ENCODE data around the gene BNC2.
"Not testable (repeated sequence)": the region's sequence is repeated elsewhere in the genome, so short reads cannot be mapped to it uniquely, and the experiment has no call there.

BNC2 gene

DNA sequence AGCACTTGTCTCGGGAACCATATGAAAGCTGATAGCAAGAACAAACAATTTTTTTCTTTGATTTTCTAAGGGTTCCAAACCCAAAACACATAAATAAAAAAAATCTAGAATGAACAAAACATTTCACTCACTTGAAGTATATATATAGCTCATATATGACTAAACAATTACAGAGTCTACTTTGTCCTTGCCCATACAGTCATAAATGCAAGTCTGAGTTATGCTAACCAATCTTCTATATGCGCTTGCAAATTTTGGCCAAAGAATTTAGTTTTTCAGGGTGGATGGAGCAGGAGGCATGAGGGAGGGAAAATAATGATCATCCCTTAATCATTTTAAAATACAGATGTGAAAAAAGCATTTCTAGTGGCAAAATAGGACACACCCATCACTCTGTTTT lies 370.1 kb downstream of the BNC2 start:
- DNase-seq (ENCODE audit: low spot score), result no peak

DNA sequence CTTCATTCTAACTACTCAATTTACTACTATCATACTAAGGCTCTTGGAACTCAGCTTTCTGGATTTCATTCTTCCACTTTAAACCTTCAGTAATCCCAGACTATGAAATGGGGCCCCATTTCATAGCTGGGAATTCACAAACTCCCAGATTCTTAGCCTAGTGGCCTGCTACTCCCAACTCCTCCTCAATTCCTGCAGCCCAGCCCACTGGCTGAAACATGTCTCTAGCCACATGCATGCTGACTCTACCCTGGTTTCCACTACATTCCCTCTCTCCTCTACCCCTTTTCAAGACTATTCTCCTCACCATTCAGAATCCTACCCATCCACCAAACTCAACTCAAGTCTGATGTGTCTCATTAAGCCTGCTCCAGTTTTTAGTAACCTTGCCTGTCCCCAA lies 370.6 kb downstream of the BNC2 start:
- DNase-seq (ENCODE audit: low spot score), result no peak

DNA sequence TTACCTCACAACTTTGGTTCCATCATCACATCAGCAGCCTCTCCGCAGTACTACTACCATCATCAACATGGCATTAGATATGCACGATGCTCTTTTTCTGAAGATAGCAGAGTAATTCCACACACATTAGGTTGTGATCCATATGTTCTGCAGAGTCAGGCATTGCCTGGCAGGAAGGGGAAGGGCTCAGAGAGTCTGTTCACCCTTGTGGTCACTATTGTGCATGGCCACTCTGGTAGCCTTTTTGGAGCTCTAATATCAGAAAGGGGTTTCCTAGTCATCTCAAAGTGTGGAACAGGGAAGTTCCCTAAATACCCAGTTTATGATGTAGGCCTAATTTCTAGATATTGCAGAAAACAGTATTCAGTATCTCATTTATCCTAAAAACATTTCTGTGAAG lies 373.6 kb downstream of the BNC2 start:
- DNase-seq (ENCODE audit: low spot score), result no peak

DNA sequence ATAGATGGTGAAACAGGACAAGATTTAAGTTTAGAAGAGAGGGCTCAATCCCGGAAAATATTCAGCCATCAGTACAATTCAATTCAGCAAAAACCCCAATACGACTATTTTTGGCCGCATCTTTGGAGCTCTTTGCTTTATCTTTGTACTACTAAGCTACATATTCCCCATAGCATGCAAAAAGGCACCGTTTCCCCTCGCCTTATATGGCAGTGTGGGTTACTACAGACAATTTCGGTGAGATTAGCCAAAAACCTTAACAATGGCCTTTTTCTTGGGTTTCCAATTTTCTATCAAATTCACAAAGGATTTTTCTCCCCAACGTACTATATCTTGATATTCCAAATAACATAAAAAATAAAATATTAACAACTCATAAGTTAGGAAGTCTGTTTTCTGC lies 382.6 kb downstream of the BNC2 start:
- DNase-seq (ENCODE audit: low spot score), result no peak

DNA sequence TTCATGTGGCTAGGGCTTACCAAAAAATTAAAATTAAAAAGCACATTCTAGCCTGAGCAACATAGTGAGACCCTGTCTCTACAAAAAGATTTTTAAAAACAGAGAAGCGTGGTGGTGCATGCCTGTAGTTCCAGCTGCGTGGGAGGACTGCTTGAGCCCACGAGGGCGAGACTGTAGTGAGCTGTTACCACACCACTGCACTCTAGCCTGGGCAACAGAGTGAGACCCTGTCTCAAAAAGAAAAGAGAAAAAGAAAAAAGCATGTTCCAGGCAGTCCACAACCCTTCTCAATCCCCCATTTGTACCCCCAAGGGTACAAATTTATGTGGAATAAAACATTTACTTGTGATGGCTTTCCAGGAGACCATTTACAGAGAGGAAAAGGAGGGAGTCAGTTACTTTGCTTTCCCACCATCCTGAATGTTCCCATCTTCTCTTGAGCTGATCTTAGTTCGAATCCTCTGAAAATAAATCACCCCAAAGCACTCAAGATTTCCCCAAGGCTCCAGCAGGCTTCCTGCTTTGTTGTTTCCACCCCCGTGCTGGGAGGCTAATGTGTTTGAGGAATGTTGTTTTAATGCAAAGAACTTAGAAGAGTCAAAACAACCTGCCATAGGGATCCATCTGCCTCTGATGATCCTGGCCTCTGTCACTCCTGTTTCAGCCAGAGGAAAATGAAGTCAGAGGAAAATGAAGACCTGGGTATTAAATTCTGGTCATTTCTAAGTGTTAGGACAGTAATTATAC lies 384.7 kb downstream of the BNC2 start:
- DNase-seq (ENCODE audit: low spot score), result no peak

DNA sequence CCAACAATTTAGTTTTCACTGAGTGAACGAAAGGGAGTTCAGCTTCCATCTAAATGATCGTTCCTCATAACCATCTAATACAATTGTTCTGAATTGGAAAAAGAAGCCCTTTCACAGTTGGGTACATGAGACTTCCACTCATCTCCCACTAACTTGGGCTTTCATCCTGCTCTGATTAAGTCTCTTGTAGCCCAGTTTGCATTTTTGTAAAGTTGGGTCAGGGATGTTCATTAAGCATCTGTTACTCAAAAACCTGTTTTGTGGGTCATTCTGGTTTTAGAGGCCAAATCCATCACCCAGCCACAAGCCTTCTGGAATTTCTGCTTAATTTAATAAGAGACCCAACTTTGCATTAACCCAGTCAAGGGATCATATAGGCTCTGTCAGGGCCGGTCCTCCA lies 385.3 kb downstream of the BNC2 start:
- DNase-seq (ENCODE audit: low spot score), result no peak

DNA sequence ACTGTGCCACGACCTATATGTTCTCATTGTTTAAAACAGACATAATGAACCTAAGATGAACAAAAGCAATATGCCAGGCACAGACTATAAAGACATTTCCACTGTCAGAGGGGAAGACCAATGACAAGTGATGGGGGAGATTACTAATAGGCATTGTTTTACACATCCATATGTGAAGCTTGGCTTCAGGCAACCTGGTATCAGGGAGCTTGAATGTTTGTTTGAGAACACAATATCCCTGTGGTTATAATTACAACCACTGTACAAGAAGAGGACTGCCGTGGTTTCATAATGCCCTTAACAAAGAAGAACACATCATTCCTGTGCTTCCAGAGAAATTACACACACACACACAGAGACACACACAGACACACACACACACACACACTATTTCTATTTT lies 385.7 kb downstream of the BNC2 start:
- no peak for DNase-seq (ENCODE audit: low spot score)

DNA sequence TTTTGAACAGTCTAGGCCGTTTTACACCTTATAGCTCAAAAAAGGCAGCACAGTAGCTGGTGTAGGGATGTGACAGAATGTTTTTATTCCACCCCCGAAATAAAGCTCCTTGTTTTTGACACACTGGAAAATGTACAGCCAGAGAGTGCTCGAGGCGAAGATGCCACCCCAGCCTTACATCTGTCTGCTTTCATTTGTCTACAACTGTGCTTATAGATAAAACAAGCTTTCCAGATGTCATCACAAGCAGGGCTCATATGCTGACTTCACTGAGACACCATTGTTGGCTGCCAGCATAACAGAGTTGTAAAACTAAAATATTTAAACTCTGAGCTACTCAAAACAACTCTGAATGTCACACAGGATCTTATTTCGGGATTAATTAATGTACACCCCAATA lies 386.3 kb downstream of the BNC2 start:
- DNase-seq (ENCODE audit: low spot score), result no peak

DNA sequence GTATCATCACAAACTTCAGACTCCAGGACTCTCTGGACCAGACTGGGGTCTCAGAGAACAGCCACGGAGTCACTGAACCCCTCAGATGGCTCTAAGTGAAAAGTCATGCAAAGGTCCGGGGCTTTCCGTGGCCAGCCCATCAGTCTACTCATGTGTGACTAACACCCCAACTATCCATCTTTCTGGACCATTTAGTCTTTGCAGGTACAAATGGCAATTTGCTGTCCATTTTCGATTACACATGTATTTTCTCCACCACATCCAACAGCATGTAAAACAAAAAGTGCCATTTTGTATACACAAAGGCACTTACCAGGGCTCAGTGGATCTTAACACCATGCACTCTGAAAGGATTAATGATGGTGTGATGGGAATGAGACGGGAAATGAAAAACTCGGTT lies 387.7 kb downstream of the BNC2 start:
- DNase-seq (ENCODE audit: low spot score), result no peak

DNA sequence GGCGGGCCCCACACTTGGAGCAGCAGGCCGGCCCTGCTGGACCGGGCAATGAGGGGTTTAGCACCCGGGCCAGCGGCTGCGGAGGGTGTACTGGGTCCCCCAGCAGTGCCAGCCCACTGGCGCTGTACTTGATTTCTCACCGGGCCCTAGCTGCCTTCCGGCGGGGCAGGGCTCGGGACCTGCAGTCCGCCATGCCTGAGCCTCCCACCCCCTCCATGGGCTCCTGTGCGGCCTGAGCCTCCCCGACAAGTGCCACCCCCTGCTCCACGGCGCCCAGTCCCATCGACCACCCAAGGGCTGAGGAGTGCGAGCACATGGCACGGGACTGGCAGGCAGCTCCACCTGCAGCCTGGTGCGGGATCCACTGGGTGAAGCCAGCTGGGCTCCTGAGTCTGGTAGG lies 389.9 kb downstream of the BNC2 start:
- not testable (repeated sequence) for DNase-seq (ENCODE audit: low spot score)

DNA sequence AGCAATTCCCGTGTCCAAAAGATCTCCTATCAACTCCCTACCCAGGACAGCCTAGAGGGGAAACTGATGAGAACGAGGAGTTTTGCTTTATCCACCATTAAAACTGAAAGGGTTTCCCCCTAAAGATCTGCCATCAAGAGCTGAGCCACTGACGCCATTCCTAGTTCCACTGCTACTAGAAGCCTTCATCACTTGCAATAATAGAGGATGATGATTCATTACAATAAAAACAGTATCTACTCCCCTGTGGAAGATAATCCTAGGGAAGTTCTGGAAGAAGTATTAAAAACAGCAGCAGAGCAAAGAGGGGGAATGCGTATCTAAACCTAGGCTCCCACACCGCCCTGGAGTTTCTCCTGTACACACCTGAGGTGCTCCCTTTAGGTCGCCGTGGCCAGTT lies 394.5 kb downstream of the BNC2 start:
- DNase-seq (ENCODE audit: low spot score), result no peak

DNA sequence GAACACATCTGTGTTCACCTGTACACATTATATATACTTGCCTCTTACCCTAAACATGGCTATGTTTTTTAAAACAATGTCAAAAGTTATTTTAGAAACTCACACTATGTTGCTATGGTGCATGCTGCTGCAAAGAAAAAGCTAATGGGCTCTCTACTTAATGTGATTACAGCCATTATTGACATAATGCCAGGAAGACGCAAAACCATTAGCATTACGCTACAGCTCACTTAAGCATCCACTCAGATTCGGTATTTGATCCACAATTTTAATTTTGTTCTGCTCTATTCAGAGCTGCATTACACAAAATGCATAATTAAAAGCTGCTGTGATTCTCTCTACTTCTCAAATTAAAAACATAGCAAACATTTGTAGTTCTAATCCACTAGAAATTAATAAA lies 395.2 kb downstream of the BNC2 start:
- DNase-seq (ENCODE audit: low spot score), result no peak

DNA sequence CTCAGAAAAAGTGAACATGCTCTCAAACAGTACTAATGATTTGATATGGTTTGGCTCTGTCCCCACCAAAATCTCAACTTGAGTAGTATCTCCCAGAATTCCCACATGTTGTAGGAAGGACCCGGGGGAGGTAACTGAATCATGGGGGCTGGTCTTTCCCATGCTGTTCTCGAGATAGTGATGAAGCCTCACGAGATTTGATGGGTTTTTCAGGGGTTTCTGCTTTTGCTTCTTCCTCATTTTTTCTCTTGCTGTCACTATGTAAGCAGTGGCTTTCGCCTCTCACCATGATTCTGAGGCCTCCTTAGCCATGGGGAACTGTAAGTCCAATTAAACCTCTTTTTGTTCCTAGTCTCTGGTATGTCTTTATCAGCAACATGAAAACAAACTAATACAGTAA lies 401.3 kb downstream of the BNC2 start:
- DNase-seq (ENCODE audit: low spot score), result no peak

DNA sequence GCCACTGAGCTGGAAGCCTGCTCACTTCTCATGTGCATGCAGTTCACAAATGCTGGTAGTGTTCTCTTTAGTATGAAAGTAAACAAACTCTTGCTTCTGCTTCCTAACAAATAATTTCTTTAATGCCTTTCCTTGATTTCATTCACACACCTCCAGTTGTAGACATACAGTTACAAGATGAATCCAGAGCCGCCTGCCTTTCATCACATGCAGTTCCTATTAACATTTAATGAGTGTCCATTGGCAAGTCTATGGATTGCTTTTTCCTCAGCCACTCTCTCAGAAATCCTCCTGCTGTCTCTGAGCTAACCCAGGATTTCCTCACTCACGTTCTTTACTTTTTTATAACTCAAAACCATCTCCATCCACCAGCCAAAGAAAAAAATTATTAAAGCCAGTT lies 408.6 kb downstream of the BNC2 start:
- DNase-seq (ENCODE audit: low spot score), result no peak

DNA sequence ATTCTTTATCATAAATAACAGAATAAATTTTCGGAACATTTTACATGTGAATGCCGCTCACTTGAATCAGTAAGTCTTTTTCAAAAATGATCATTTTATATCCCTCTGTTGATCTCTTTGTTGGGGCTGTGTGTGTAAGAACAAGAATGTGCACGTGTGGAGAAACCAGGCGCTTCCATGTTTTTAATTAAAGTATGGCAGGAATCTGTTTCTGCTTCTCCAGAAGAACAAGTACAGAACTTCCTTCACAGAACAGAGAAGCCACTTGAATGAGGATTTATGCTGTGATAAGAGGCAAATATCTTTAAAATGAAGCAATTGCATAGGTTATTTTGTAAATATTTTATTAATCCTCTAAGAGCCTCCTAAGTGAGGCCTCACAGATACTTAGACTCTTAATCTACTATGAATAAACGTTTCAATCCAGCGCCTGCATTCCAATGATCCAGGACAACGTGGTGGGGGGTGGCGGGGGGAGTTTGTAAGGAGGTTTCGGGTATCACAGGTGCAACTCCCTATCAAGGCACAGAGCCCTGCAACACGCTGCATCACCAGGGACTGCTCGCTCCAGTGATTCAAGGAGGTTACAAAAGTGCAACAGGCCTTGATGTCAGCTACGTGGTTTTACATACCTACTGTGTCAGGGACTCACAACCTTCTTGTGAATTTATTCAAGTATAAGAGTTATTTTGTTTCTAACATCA lies 409.2 kb downstream of the BNC2 start:
- DNase-seq (ENCODE audit: low spot score), result no peak

DNA sequence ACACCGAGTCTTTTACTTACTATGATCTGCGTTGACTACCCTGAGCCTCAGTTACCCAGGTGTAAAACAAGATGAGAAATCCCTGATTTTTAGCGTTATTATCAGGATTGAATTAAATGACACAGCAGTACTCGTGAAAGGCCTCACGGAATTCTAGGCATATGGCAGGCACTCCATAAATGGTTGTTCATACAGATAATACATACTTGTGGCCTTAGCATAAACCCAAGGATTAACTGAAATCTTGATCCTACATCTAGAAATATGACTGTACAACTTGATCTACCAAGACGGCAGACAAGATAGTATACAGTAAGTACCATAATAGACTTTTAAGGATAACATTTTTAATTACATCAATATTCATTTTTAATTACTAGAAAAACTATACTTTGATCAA lies 409.8 kb downstream of the BNC2 start:
- no peak for DNase-seq (ENCODE audit: low spot score)

DNA sequence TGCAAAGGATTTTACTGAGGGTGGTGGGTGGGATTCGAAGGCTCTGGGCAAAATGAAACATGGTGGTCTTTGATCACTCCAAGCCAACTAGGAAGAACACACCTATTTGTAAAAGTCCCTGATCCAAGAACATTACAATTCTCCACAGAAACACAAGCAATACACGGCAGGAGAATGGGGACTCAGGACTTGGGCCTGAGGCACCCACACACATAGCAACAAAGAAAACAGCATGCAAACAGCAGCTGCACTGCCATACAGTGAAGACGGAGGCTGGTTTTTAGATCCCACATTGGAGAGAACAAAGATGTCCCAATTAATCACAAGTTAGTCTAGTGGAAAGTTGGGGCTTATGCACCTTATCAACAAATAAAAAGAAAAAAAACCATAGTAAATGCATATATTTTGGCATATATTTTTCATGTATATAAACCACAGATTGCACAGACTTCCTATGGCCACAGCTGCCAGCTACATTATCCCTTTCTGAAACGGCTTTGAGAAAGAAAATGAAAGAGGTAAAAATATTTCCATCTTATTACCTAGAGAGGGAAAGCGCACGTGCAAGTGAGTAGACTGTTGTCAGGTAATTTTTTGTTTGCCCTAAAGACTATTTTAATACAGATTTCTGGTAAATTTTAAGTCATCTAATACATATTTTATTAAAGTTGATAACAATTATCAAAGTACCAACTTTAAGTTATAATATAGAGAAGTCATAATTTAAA lies 410.9 kb downstream of the BNC2 start:
- DNase-seq (ENCODE audit: low spot score), result peak; percentile 4

DNA sequence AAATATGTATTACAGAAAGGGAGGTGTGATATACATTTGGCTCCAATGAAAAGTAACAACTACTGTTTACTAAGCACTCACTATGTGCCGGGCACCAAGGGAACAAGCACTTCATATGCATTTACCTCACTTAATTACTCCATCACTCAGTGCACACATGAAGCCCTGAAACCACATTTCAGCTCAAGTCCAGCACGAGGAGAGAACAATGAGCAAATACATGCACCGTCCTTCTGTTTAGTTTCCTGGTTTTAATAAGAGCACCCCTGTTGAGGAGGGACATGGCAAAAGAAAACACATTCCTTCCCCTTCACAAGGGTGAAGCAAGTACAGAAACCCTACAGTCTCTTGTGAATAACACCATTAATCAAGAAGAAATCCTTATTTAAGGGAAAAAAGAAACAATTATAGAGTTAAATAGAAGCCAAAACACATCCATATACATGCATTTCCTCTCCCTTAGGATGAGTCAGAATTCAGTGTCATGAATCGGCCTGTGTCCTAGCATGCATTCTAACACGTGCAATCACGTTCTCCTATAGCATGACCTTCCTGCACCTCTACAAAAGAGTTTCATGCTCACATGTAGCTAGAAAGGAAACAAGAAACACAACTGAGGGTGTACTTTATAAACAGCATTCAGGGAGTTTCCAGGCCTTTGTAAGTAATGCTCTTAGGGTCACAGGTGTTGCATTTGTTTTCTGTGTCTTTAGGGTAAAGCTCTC lies 411.6 kb downstream of the BNC2 start:
- peak; percentile 58 for DNase-seq (ENCODE audit: low spot score)

DNA sequence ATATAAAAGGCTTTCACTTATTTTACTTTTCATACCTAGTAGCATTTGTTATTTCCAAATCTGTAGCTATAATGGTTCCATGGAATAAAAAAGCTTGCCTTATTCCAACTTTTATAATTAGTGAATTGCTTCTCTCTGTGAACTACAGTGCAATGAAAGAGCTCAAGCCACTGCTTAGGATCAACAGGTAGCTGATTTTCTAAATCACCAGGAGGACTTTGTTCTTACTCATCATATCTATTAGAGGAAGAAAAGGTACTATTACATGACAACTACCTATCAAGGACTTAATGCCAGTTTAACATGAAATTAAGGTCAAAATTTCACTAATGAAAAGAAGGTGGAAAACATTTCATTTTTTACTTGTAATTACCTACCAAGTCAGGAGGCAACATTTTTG lies 414.6 kb downstream of the BNC2 start:
- no peak for DNase-seq (ENCODE audit: low spot score)

DNA sequence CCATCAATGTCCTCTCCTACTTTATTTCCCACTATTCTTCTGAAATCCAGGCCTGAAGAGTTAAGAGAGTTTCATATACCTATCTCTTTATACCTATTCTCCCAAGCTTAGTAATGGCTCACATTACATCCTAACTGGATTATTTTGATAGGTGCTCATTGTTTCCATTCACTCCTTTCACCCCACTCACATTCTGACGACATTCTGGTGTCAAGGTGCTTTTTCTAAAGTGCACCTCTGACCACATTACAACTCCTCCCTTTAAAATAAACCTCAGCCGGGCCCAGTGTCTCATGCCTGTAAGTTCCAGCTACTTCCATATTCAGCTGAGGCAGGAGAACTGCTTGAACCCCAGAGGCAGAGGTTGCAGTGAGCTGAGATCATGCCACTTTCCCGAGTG lies 417.1 kb downstream of the BNC2 start:
- no peak for DNase-seq (ENCODE audit: low spot score)

DNA sequence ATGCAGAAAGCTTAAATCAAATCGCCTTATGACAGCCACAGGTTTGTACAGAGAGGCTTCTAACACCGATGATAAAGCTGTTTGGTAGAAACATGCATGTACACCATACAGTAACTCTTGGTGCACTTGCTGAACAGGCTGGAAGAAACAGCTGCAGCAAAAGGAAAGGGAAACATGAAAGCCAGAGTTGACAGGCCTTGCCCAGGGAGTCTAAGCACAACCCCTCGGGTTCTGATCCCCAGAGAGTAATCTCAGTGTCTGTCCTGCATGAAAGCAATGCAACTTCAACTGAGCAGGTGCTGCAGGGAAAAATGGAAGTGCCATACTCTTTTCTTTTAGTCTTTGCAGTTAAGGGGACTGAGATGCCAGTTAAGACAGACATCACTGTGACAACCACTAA lies 419.9 kb downstream of the BNC2 start:
- no peak for DNase-seq (ENCODE audit: low spot score)

DNA sequence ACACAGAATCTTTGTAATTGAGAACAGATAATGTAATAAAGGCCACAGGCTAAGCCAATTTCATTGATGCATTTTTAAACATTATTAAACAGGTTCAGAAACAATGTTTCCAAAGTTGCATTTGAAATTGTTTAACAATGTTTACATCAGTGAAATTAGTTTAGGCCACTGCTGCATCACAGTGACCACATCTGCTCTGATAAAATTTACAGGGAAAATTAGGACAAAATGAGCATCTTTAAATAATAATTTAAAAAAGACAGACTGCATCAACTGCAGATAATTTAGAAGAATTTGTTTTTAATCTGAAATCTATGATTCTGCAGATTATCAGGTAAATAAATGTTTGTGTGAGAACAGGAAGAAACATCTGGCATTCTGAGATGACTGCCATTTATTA lies 420.4 kb downstream of the BNC2 start:
- DNase-seq (ENCODE audit: low spot score), result no peak

All from COLO829 (cell line).